ENCODE data around the gene GPR55. TPM values are rescaled to one million over a fixed set of nuclear protein-coding genes. Genes with fewer than 3 reads are reported as not detected.

GPR55 gene
- total RNA-seq, 2 experiments from 2014 or later: 1.5 to 1.6 TPM

GRCh38 chr2:230885463-230886130, 39.4 kb downstream of the GPR55 start:
- H3K27me3 Mint-ChIP-seq: peaks cover 3% of the 10 kb centered on the region
- no peak for DNase-seq
- H3K27ac Mint-ChIP-seq: no peak overlapping the region
- peaks cover 11% of the 10 kb centered on the region for H3K4me1 Mint-ChIP-seq (ENCODE audit: low read depth)
- H3K4me3 Mint-ChIP-seq: no peak overlapping the region
- POLR2A ChIA-PET: no interaction called here
- CTCF ChIA-PET: interaction anchor here (1.0 kb wide), 1 partner anchor 167 kb away, joined by 3 read pairs; no protein-coding TSS in a partner anchor
- H3K9me3 Mint-ChIP-seq: no peaks in the 10 kb centered on the region
- intact Hi-C loops (cut with micrococcal nuclease): no loop called here
- no peaks in the 10 kb centered on the region for H3K36me3 Mint-ChIP-seq

- POLR2A ChIA-PET: no interaction called here
- no peak overlapping the region for H3K27ac Mint-ChIP-seq
- CTCF ChIA-PET: no interaction called here
- DNase-seq: no peak
- no peaks in the 10 kb centered on the region for H3K27me3 Mint-ChIP-seq
- no peaks in the 10 kb centered on the region for H3K9me3 Mint-ChIP-seq
- peaks cover 20% of the 10 kb centered on the region for H3K4me1 Mint-ChIP-seq (ENCODE audit: low read depth)
- H3K36me3 Mint-ChIP-seq: no peaks in the 10 kb centered on the region
- no peak overlapping the region for H3K4me3 Mint-ChIP-seq
- intact Hi-C loops (cut with micrococcal nuclease): no loop called here
Observed at GRCh38 chr2:230881840-230882239, 43.2 kb downstream of the GPR55 start.

DNA sequence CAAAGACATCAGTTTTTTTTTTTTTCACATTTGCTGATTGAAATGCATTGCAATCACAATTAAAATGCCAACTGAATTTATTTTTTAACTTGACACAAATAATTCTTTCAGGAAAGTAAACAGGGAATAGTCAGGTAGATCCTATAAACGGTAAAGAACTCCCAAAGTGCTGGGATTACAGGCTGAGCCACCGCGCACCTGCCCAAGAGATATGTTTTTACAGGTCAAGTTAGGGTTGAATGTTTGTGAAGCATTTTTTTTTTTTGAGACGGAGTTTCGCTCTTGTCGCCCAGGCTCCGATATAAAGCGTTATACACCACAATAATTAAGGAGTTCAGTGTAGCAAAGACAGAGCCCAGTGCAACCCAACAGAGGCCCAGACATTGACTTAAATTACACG, 45.2 kb downstream of the GPR55 start:
- Mint-ChIP-seq H3K36me3 (peaks cover 1% of the 10 kb centered on the region), H3K27ac (no peak overlapping the region), H3K9me3 (no peaks in the 10 kb centered on the region), H3K27me3 (no peaks in the 10 kb centered on the region), H3K4me3 (no peak overlapping the region), H3K4me1 (ENCODE audit: low read depth) (peaks cover 20% of the 10 kb centered on the region)
- CTCF ChIA-PET: no interaction called here
- no peak for DNase-seq
- POLR2A ChIA-PET: no interaction called here
- intact Hi-C loops (cut with micrococcal nuclease): no loop called here

- peaks cover 23% of the 10 kb centered on the region for H3K4me1 Mint-ChIP-seq (ENCODE audit: low read depth)
- intact Hi-C loops (cut with micrococcal nuclease): no loop called here
- ChIA-PET POLR2A (no interaction called here), CTCF (interaction anchor here (1.1 kb wide), 1 partner anchor 15 kb away, joined by 4 read pairs; the partner anchor contains the start of gene ITM2C)
- H3K36me3 Mint-ChIP-seq: peaks cover 1% of the 10 kb centered on the region
- H3K27me3 Mint-ChIP-seq: no peaks in the 10 kb centered on the region
- DNase-seq: no peak
- H3K27ac Mint-ChIP-seq: no peak overlapping the region
- no peak overlapping the region for H3K4me3 Mint-ChIP-seq
- H3K9me3 Mint-ChIP-seq: no peaks in the 10 kb centered on the region
Observed at GRCh38 chr2:230879271-230879882, 45.7 kb downstream of the GPR55 start.

GRCh38 chr2:230878599-230879188, 46.3 kb downstream of the GPR55 start:
- intact Hi-C loops (cut with micrococcal nuclease): no loop called here
- H3K4me3 Mint-ChIP-seq: no peak overlapping the region
- no peak for DNase-seq
- peaks cover 24% of the 10 kb centered on the region for H3K4me1 Mint-ChIP-seq (ENCODE audit: low read depth)
- POLR2A ChIA-PET: interaction anchor here (0.5 kb wide), 1 partner anchor 216 kb away, joined by 4 read pairs; no protein-coding TSS in a partner anchor
- H3K27me3 Mint-ChIP-seq: no peaks in the 10 kb centered on the region
- H3K9me3 Mint-ChIP-seq: no peaks in the 10 kb centered on the region
- CTCF ChIA-PET: interaction anchor here (1.0 to 1.2 kb wide), 3 partner anchors 14 to 54 kb away, joined by 3 to 4 read pairs (median 3); partner anchors contain the start of gene ITM2C
- H3K27ac Mint-ChIP-seq: no peak overlapping the region
- peaks cover 1% of the 10 kb centered on the region for H3K36me3 Mint-ChIP-seq

DNA sequence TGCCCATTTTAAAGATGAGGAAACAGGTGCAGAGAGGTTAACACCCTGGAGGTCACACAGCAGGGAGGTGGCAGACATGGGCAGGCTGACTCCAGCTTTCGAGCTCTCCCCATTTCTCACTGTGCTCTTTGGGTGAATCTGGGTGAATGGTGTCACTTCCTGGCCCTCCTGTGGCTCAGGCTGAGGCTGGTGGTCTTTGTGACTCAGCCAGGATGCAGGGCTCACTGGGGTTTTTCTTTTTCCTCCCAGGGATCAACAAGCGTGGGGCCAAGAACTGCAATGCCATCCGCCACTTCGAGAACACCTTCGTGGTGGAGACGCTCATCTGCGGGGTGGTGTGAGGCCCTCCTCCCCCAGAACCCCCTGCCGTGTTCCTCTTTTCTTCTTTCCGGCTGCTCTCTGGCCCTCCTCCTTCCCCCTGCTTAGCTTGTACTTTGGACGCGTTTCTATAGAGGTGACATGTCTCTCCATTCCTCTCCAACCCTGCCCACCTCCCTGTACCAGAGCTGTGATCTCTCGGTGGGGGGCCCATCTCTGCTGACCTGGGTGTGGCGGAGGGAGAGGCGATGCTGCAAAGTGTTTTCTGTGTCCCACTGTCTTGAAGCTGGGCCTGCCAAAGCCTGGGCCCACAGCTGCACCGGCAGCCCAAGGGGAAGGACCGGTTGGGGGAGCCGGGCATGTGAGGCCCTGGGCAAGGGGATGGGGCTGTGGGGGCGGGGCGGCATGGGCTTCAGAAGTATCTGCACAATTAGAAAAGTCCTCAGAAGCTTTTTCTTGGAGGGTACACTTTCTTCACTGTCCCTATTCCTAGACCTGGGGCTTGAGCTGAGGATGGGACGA, 47.1 kb downstream of the GPR55 start:
- Mint-ChIP-seq H3K27ac (no peak overlapping the region), H3K36me3 (peaks cover 1% of the 10 kb centered on the region), H3K4me3 (no peak overlapping the region), H3K4me1 (ENCODE audit: low read depth) (peaks cover 26% of the 10 kb centered on the region), H3K27me3 (no peaks in the 10 kb centered on the region), H3K9me3 (no peaks in the 10 kb centered on the region)
- intact Hi-C loops (cut with micrococcal nuclease): no loop called here
- CTCF ChIA-PET: interaction anchor here (1.0 to 1.4 kb wide), 3 partner anchors 13 to 53 kb away, joined by 3 read pairs; partner anchors contain the start of gene ITM2C
- POLR2A ChIA-PET: interaction anchor here (0.5 kb wide), 1 partner anchor 215 kb away, joined by 4 read pairs; no protein-coding TSS in a partner anchor
- peak; percentile 53 for DNase-seq

DNA sequence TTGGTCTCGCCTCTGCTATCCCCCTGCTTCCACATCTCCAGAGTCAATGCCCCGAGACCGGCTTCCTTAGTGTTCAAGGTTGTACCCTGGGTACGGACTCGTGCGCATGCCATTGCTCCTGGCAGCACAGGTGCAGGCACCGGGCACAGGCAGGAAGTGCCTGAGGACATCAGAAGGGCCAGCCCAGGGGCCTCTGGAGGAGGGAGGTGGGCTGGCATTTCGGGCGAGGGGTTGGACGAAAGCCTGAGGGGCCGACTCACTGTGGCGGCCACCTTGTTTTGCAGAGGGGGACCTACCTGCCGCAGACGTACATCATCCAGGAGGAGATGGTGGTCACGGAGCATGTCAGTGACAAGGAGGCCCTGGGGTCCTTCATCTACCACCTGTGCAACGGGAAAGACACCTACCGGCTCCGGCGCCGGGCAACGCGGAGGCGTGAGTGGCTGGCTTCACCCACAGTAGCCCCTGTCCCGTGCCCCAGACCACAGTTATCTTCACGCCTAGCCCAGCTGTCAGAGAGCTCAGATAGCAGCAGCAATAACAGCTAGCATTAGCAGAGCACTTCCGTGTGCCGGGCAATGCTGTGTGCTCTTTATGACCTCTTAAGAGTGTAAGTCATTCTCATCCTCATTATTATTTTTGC, 47.8 kb downstream of the GPR55 start:
- H3K4me1 Mint-ChIP-seq (ENCODE audit: low read depth): peaks cover 32% of the 10 kb centered on the region
- intact Hi-C loops (cut with micrococcal nuclease): no loop called here
- no peak overlapping the region for H3K27ac Mint-ChIP-seq
- POLR2A ChIA-PET: no interaction called here
- CTCF ChIA-PET: interaction anchor here (1.4 kb wide), 1 partner anchor 12 kb away, joined by 3 read pairs; the partner anchor contains the start of gene ITM2C
- no peaks in the 10 kb centered on the region for H3K27me3 Mint-ChIP-seq
- H3K9me3 Mint-ChIP-seq: no peaks in the 10 kb centered on the region
- H3K4me3 Mint-ChIP-seq: no peak overlapping the region
- no peak for DNase-seq
- H3K36me3 Mint-ChIP-seq: peaks cover 1% of the 10 kb centered on the region

DNA sequence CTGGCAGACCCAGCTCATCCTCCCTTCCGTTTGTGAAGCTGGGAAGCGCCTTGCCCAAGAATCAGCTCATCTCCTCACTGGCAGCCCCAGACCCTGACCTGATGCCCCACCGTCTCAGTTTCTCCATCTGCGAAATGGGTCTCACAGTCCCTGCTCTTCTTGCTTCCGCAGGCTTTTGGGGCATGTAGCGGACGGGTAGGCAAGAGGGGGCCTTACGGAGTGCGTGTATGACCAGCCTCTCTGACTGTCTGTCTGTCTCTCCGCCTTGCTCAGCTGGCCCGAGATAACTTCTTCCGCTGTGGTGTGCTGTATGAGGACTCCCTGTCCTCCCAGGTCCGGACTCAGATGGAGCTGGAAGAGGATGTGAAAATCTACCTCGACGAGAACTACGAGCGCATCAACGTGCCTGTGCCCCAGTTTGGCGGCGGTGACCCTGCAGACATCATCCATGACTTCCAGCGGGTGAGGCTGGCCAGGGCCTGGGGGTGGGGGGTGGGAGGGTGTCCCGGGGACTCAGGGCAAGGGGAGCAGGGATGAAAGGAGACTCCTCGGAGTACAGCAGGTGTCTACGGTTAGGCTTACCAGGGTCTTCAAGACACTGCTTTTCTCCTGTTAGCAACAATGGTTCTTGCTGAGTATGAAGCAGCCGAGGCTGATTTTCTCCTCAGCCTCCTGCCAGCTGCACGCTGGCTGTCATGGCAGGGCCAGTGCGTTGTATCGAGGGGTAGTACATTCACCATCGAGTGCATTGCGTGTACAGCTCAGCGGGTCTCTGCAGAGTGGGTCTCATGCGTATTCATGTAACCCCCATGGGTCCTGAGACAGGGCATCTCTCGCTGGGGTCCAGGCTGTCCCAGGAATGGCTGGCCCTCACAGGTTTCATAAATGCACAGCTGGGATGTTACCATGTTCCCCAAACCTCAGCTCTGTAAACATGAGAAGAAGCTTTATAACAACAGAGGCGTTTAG, 49.4 kb downstream of the GPR55 start:
- intact Hi-C loops (cut with micrococcal nuclease): no loop called here
- H3K27me3 Mint-ChIP-seq: no peaks in the 10 kb centered on the region
- H3K27ac Mint-ChIP-seq: no peak overlapping the region
- peaks cover 36% of the 10 kb centered on the region for H3K4me1 Mint-ChIP-seq (ENCODE audit: low read depth)
- ChIA-PET CTCF (interaction anchor here (1.0 to 1.4 kb wide), 5 partner anchors 10 to 177 kb away, joined by 3 to 5 read pairs (median 4); partner anchors contain the start of gene ITM2C), POLR2A (interaction anchor here (1.8 kb wide), 1 partner anchor 9 kb away, joined by 4 read pairs; no protein-coding TSS in a partner anchor)
- H3K9me3 Mint-ChIP-seq: no peaks in the 10 kb centered on the region
- H3K36me3 Mint-ChIP-seq: peaks cover 1% of the 10 kb centered on the region
- H3K4me3 Mint-ChIP-seq: no peak overlapping the region
- no peak for DNase-seq

- Mint-ChIP-seq H3K9me3 (no peaks in the 10 kb centered on the region), H3K36me3 (peaks cover 1% of the 10 kb centered on the region), H3K27me3 (no peaks in the 10 kb centered on the region), H3K27ac (no peak overlapping the region), H3K4me1 (ENCODE audit: low read depth) (peaks cover 36% of the 10 kb centered on the region), H3K4me3 (no peak overlapping the region)
- intact Hi-C loops (cut with micrococcal nuclease): no loop called here
- no peak for DNase-seq
- ChIA-PET CTCF (interaction anchor here (1.0 to 1.2 kb wide), 2 partner anchors 13 to 112 kb away, joined by 3 read pairs; no protein-coding TSS in a partner anchor), POLR2A (interaction anchor here (1.8 kb wide), 1 partner anchor 8 kb away, joined by 4 read pairs; no protein-coding TSS in a partner anchor)
Observed at GRCh38 chr2:230874876-230875275, 50.2 kb downstream of the GPR55 start.

DNA sequence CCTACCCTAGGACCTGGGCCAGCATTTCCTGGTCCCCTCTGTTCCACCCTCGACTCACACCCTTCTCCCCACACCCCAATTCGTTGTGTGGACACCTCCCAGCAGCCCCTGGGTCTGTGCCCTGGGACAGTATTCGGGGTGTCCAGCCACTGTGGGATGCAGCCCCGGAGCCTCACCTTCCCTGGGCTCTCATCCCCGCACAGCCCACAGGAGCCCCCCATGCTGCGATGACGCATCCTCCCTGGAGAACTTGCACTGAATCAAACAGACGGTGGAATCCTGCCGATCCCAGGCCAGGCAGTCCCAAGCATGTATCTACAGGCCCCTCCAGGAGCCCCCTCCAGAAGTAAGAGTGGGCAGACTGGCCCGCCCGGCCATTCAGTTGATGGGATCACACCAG, 50.6 kb downstream of the GPR55 start:
- no peak for DNase-seq
- Mint-ChIP-seq H3K9me3 (no peaks in the 10 kb centered on the region), H3K27me3 (no peaks in the 10 kb centered on the region), H3K36me3 (peaks cover 1% of the 10 kb centered on the region), H3K4me3 (no peak overlapping the region), H3K27ac (no peak overlapping the region), H3K4me1 (ENCODE audit: low read depth) (peaks cover 36% of the 10 kb centered on the region)
- POLR2A ChIA-PET: no interaction called here
- CTCF ChIA-PET: interaction anchor here (1.2 kb wide), 1 partner anchor 12 kb away, joined by 3 read pairs; no protein-coding TSS in a partner anchor
- intact Hi-C loops (cut with micrococcal nuclease): no loop called here
